GM19240 (cell line): ENCODE results near the gene NECTIN2.
"Not testable (repeated sequence)": the region's sequence is repeated elsewhere in the genome, so short reads cannot be mapped to it uniquely, and the experiment has no call there.

Source experiments
- DNase-seq: peaks from one replicate; pipeline ENCODE4 v3.0.0; 2011; ENCODE audit warnings: low spot score; ENCODE audit not compliant: insufficient read length

The NECTIN2 gene

DNA sequence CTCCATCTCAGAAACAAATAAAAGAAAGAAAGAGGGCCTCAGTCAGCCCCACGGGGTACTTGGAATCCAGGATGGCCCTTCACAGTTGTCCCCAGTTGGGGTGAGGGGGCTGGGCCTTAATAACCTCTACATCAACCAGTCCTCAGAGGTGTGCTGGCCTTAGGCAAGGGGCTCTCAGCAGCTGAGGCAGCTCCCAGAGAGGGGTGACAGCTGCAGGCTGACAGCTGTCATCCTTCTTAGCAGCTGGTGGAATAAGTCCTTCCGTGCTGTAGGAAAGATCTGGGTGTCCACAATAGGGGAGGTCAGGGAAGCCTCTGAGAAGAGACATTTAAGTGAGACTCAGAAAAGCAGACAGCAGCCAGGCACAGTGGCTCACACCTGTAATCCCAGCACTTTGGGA lies 29.8 kb upstream of the NECTIN2 start:
- no peak for DNase-seq

DNA sequence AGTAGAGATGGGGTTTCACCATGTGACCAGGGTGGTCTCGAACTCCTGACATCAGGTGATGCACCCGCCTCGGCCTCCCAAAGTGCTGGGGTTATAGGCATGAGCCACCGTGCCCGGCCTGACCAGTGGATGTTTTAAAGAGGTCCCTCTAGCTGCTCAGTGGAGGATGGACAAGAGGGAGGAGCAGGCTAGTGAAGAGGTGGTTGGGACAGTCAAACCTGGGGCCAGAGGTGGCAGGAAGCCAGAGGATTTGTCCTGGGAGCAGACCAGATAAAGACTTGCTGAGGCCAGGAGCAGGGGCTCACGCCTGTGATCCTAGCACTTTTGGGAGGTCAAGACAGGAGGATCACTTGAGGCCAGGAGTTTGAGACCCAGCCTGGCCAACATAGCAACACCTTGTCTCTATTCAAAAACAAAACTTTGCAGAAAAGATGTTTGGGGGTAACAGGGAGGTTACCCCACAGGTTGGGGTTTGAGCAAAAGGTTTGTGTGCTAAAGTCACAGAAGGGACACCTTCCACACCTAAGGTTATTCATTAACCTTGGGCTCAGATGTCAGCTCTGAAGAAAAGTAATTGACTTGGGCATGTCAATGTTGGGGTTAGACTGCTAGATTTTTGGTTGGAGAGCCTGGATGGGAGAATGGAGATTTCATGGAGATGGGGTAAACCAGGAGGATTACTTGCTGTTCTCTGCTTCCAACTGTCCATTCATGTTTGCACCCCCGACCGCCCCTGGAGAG lies 28.2 kb upstream of the NECTIN2 start:
- no peak for DNase-seq

DNA sequence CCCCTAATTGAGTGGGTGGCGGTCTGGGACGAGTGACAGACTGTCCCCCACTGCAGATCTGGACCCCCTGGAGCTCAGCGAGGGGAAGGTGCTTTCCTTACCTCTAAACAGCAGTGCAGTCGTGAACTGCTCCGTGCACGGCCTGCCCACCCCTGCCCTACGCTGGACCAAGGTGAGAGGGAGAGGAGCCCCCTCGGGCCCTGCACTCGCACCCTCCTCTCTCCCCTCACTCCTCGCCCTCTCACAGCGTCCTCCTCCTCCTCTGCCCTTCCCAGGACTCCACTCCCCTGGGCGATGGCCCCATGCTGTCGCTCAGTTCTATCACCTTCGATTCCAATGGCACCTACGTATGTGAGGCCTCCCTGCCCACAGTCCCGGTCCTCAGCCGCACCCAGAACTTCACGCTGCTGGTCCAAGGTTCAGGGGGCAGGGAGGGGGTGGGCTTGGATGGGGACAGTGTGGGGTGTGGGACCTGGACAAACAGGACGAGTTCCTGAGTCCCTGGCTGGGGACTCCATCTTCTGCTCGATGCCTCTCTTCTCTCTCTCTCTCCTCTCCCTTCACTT lies 27.5 kb upstream of the NECTIN2 start:
- no peak for DNase-seq

DNA sequence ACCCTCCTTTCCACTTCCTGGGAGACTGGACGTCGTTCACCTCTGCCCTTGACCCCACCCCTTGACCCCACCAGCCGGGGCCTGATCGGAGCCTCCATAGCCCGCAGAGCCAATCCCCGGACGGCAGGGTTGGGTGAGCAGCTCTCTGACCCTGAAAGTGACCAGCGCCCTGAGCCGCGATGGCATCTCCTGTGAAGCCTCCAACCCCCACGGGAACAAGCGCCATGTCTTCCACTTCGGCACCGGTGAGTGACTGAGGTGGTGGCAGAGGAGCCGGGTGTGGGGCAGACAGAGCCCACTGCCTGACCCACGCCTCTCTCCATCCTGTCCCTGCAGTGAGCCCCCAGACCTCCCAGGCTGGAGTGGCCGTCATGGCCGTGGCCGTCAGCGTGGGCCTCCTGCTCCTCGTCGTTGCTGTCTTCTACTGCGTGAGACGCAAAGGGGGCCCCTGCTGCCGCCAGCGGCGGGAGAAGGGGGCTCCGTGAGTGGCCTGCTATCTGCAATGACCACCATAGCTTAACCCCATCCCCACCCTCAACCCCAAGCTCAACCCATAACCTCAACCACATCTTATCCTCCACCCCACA lies 26.8 kb upstream of the NECTIN2 start:
- no peak for DNase-seq

DNA sequence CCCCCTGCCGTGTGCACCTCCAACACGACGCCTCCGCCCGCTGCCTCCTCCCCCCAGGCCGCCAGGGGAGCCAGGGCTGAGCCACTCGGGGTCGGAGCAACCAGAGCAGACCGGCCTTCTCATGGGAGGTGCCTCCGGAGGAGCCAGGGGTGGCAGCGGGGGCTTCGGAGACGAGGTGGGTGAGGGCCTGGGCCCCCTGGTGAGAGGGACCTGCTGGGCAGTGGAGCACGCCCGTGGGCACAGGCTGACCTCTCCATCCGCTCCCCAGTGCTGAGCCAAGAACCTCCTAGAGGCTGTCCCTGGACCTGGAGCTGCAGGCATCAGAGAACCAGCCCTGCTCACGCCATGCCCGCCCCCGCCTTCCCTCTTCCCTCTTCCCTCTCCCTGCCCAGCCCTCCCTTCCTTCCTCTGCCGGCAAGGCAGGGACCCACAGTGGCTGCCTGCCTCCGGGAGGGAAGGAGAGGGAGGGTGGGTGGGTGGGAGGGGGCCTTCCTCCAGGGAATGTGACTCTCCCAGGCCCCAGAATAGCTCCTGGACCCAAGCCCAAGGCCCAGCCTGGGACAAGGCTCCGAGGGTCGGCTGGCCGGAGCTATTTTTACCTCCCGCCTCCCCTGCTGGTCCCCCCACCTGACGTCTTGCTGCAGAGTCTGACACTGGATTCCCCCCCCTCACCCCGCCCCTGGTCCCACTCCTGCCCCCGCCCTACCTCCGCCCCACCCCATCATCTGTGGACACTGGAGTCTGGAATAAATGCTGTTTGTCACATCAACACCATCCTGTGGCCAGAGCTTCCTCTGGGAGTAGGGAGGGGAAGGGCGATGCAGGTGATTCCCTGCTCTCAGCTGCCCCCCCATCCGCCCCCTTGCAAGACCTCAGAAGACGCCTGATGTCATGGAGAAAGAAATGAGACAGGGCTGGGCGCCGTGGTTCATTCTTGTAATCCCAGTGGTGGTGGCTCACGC lies 25.2 kb upstream of the NECTIN2 start:
- no peak for DNase-seq

DNA sequence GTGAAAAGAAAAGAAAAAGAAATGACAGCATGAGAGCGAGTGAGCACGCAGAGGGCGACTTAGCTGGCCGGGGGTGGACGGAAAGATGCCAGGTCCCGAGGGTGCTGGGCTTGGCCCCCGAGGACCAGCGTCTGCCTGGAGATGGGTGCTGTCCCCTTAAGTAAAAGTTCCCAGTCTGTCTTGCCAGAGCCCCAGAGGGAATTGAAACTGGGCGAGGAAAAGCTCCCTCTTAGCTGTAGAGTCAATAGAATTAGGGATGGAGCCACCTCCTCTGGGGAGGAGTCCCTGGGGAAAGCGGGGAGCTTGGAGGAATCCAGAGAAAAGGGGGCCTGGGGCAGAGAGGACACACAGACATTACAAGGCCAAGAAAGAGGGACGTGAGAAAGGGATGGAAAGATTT lies 23.9 kb upstream of the NECTIN2 start:
- DNase-seq: no peak

DNA sequence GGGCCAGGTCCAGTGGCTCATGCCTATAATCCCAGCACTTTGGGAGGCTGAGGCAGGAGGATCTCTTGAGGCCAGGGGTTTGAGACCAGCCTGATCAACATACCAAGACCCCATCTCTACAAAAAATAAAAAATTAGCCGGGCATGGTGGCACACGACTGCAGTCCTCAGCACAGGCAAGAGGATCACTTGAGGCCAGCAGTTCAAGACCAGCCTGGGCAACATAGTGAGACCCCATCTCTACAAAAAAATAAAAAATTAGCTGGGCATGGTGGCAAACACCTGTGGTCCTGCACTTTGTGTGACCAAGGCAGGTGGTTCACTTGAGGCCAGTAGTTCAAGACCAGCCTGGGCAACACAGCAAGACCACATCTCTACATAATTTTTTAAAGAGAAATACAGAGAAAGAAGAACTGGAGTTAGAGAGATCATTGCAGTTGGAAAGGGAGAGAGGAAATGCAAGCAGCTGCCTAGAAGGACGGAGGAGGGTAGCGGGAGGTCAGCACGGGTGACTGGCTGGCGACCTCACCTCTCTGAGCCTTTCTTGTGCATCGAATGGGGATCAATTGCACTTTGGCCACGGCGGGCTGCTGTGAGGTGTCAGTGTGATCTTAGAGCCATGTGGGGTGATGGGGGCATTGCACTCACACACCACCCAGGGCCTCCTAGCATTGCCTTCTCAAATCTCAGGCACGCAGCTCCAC lies 23.3 kb upstream of the NECTIN2 start:
- DNase-seq: no peak

DNA sequence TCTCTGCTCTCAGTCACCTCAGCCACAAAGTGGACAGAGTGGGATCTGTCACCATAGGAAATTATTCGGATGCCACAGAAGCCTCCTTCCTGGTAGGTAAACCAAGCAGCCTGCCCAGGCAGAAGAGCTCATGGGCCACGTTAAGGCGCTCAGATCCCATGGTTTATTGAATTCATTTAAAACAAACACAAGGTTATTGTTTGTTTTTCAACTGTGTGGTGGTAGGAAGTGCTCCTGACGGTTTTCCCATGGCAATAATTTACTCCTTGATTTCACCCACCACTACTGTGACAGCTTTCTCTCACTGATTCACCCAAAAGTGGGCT lies 22.8 kb upstream of the NECTIN2 start:
- DNase-seq: no peak

DNA sequence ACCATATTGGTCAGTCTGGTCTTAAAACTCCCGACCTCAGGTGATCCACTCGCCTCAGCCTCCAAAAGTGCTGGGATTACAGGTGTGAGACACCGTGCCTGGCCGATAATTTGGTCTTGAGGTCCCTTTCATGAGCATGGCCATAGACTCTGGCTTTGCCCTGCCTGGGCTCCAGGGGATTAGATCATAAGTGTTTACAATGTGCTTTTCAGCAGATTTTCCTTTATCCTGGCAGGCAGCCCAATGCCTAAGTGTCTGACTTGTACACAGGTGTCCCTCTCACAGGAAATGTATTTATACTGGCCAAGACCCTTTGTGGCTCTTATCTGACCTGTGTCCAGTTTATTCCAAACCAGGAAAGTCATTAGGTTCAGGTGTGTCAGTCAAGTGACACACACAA lies 21.3 kb upstream of the NECTIN2 start:
- no peak for DNase-seq

DNA sequence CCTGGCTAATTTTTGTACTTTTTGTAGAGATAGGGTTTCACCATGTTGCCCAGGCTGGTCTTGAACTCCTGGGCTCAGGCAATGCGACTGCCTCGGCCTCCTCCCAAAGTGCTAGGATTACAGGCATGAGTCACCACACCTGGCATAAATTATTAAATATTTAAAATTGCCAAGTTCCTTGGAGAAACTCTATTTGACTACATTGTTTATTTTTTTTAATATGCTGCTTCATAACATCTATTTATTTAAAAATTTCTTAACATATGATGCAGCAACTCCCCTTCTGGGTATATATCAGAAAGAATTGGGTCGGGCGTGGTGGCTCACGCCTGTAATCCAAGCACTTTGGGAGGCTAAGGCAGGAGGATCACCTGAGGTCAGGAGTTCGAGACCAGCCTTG lies 13.2 kb upstream of the NECTIN2 start:
- not testable (repeated sequence) for DNase-seq

DNA sequence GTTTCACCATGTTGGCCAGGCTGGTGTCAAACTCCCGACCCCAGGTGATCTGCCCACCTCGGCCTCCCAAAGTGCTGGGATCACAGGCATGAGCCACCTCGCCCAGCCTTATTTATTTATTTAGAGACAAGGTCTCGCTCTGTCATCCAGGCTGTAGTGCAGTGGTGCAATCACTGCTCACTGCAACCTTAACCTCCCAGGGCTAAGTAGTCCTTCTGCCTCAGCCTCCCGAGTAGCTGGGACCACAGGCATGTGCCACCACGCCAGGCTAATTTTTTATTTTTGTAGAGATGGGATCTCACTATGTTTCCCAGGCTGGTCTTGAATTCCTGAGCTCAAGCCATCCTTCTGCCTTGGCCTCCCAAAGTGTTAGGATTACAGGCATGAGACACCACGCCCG lies 11.7 kb upstream of the NECTIN2 start:
- not testable (repeated sequence) for DNase-seq

DNA sequence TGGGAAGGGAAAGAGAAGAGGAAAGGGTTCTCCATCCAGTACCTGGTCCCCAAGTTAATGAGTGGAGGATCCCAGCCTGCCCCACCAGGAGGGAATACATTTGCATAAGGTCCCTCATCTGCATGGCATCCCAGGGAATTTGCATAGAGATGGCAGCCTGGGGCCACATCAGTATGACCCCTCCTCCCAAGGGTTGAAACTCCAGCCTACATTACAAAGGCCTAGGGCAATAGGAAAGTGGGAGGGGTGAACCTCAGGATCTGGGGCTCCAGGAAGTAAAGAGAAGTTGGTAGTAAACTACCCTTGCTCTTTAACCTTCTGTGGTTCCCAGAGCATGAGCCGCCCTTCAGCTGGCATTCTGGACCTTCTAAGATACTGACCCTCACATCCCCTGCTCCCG lies 6.8 kb upstream of the NECTIN2 start:
- DNase-seq: no peak

DNA sequence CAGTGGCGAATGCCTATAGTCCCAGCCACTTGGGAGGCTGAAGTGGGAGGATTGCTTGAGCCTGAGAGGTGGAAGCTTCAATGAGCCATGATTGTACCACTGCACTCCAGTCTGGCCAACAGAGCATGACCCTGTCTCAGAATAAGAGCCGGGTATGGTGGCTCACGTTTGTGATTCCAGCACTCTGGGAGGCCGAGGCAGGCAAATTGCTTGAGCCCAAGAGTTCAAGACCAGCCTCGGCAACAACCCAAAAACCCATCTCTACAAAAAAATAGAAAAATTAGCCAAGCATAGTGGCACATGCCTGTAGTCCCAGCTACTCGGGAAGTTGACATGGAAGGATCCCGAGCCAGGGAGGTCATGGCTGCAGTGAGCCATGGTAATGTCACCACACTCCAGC lies 5.3 kb upstream of the NECTIN2 start:
- DNase-seq: no peak

DNA sequence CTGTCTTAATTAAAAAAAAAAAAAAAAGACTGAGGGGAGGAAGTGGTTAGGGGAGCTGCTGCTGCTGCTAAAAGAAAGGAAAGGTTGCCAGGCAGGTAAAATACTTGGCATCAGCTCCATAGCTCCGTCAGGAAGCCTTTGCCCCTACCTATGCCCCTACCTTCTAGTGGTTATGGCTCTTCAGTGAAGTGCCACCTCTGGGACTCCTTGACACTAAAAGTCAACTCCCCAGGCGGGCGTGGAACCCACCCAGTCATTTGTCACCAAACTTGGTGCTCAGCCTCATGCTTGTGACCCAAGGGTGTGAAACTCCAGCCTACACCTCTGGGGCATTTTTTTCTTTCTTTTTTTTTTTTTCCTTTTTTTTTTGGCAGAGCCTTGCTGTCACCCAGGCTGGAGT lies 4.9 kb upstream of the NECTIN2 start:
- DNase-seq: no peak

DNA sequence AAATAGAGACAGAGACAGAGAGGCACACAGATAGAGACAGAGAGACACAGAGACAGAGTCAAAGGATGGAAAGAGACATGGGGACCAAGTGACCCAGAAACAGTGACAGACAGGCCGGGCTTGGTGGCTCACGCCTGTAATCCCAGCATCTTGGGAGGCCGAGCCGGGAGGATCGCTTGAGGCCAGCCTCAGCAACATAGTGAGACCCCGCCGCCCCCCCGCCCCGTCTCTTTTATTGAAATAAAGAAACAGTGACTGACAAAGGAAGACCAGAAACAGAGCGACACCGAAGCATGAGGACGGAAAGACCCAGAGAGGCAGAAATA lies 848 bp upstream of the NECTIN2 start:
- no peak for DNase-seq

DNA sequence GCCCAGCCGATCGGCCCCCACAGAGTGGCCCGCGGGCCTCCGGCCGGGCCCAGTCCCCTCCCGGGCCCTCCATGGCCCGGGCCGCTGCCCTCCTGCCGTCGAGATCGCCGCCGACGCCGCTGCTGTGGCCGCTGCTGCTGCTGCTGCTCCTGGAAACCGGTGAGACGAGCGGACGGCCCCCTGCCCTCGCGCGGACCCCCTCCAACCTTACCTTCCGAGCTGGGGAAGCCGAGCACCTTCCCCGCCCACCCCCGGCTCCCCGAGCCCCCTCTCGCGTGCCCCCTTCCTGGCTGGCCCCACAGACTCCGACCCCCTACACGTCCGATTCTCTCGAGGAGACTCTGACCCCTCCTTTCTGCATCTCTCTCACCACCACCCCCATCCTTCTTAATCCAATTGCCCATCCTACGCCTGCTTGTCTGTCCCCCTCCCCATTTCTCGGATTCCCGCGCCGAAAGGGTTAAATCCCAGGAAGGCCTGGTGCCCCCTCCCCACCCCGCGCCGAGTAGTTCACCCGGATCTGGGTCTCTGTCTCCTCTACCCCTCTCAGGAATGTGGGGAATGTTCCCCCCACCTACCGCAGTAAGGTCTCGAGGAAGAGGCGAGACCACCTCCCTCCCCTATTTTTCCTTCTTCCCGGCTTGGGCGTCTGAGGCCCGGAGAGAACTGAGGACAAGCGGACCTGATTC lies 502 bp downstream of the NECTIN2 start:
- no peak for DNase-seq

DNA sequence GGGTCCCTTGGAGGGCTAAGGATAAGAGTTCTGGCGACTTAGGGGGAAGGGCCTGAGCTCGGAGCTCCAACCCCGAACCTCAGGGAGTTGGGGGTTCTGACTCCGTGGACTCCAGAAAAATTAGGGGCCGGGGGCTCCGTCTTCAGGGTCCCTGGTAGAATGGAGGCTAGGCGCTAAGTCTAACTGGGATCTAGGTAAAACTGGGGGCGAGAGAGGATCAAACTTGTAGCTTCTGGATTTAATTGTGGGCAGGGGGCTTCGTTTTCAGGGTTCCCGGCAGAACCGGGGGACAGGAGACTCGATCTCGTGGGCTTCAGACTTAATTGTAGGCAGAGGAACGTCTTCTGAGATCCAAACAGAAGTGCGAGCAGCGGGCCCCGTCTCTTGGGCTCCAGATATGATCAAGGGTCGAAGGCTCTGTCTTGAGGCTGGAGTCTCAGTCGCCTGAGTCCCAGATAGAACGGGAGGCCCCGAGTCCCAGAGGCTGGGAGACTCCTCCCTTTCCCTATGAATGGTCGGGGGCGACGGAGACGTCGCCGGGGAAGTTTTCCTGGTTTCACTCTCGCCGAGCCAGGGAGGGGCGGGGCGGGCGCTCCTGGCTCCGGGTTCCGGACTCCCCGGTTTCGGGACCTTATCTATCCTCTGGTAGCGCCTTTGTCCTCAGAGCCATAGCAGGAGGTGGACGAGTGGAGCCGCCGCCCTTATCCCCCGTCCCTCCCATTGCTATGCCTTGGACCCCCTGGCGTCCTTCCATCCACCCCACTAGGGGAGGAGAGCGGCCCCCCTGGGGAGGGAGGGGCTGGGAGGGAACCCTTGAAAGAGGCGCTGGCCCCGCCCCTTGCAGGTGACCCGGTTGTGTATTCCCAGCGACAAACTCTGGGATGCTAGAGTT lies 1.3 kb downstream of the NECTIN2 start:
- DNase-seq: no peak

DNA sequence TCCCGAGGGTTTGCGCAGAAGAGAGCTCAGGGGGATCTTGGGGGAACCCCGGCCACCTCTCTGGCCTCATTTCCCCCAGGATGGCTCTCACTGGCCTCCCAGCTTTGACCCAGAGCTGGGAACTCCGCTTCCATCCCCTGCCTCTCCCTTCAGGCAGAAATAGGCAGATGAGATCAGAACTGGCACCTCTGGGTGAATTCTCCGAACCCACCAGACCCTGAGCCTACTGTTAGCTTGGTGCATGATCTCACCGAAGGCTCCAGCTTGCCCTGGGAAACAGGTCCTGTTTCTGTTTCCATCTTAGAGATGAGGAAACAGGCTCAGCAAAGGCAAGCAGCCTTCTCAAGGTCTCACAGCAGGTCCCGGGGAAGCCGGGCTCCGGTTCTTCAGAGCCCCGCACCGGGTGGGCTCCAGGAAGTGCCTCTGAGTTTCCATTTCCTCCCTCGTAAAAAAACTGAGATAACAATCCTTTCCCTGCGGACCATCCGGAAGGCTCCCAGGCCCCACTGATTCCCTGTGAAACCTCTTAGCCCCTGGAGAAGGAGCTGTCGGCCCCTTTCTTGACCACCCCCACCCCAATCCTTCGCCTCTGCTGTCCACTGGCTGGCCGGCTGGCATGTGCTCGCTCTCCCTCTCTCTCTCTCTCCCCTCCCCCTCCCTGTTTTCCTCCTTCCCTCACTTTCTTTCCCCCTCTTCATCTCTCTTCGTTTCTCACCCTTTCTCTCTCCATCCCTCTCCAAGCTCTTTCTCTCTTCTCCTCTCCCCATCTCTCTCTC lies 2.1 kb downstream of the NECTIN2 start:
- no peak for DNase-seq

DNA sequence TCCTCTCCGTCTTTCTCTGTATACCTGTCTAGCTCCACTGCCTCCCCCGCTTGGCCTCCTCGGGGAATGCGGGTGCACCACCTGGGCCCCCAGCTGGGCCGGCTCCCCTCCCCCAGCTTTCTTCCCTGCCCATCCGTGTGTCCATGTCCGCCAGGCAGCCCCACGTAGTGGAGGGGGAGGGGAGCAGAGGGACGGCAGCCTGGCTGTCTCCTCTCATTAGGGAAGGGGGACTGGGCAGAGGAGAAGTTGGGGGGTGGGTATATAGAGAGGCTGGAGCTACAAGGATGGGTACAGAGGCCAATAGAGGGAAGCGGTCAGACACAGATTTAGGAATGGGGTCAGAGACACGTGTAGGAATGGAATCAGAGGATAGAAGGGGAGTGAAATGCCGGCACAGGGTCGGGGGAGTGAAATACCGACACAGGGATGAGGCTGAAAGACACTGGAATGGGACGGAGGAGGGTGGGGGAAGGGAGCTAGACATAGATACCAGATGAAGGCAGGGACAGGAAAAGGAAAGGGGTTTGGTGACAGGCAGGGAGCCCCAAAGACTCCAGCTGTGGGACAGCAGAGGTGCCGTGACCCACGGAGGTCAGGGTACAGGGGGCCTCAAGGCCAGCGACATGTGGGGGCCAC lies 2.8 kb downstream of the NECTIN2 start:
- DNase-seq: no peak
